HEK293T (cell line): ENCODE measurements around the gene KLK14.

Source experiments
- ARNT ChIP-seq: fragments of 450-650 bp; IDR thresholded peaks from 2 replicates; pipeline ENCODE4 v1.6.1; 2017; ENCODE audit warnings: mild to moderate bottlenecking
- BHLHE40 ChIP-seq: fragments of 450-650 bp; IDR thresholded peaks from 2 replicates; pipeline ENCODE4 v1.6.1; 2016; ENCODE audit warnings: mild to moderate bottlenecking, moderate library complexity, borderline replicate concordance
- CTBP1 ChIP-seq: fragments of 450-650 bp; IDR thresholded peaks from 2 replicates; pipeline ENCODE4 v1.6.1; 2016; ENCODE audit warnings: borderline replicate concordance
- FOXA1 ChIP-seq: fragments of 450-650 bp; IDR thresholded peaks from 2 replicates; pipeline ENCODE4 v1.6.1; 2016; ENCODE audit warnings: mild to moderate bottlenecking
- FOXM1 ChIP-seq: fragments of 450-650 bp; IDR thresholded peaks from 2 replicates; pipeline ENCODE4 v1.6.1; 2017; ENCODE audit warnings: mild to moderate bottlenecking, borderline replicate concordance
- HDGF ChIP-seq: fragments of 450-650 bp; IDR thresholded peaks from 2 replicates; pipeline ENCODE4 v1.6.1; 2017; ENCODE audit warnings: antibody characterized with exemption, borderline replicate concordance
- L3MBTL2 ChIP-seq: fragments of 450-650 bp; conservative IDR thresholded peaks from 2 replicates; pipeline ENCODE4 v1.6.1; 2016; ENCODE audit warnings: mild to moderate bottlenecking
- LEF1 ChIP-seq: fragments of 450-650 bp; IDR thresholded peaks from 2 replicates; pipeline ENCODE4 v1.6.1; 2017; ENCODE audit warnings: mild to moderate bottlenecking, borderline replicate concordance
- SP1 ChIP-seq: fragments of 450-650 bp; IDR thresholded peaks from 2 replicates; pipeline ENCODE4 v1.6.1; 2017
- ZNF384 ChIP-seq: fragments of 450-650 bp; IDR thresholded peaks from 2 replicates; pipeline ENCODE4 v1.6.1; 2016
- TF ChIP-seq, protein P1 (sequence below): fragments of 450-650 bp; IDR thresholded peaks from 2 replicates; pipeline ENCODE4 v1.6.1; 2016

- TF ChIP-seq L3MBTL2 (no peak), SP1 (no peak), LEF1 (no peak), FOXM1 (no peak), FOXA1 (no peak), ARNT (no peak), HDGF (no peak), CTBP1 (no peak), BHLHE40 (no peak), ZNF384 (no peak)
- TF ChIP-seq, protein P1, sequence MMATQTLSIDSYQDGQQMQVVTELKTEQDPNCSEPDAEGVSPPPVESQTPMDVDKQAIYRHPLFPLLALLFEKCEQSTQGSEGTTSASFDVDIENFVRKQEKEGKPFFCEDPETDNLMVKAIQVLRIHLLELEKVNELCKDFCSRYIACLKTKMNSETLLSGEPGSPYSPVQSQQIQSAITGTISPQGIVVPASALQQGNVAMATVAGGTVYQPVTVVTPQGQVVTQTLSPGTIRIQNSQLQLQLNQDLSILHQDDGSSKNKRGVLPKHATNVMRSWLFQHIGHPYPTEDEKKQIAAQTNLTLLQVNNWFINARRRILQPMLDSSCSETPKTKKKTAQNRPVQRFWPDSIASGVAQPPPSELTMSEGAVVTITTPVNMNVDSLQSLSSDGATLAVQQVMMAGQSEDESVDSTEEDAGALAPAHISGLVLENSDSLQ = no peak
These were observed 18.6 kb upstream of the KLK14 start for GRCh38 chr19:51101171-51101865.
